GM20000 (cell line): Measurements from ENCODE around the gene FKBP5.

Source experiments
- DNase-seq: peaks from one replicate; pipeline ENCODE4 v3.0.0; 2012; ENCODE audit warnings: low spot score
- TF ChIP-seq, protein P1 (sequence below): IDR thresholded peaks from 2 replicates; pipeline ENCODE4 v1.5.1; 2012; ENCODE audit warnings: mild to moderate bottlenecking, control low read depth; ENCODE audit errors: extremely low read depth, missing control alignments

FKBP5 gene

DNA sequence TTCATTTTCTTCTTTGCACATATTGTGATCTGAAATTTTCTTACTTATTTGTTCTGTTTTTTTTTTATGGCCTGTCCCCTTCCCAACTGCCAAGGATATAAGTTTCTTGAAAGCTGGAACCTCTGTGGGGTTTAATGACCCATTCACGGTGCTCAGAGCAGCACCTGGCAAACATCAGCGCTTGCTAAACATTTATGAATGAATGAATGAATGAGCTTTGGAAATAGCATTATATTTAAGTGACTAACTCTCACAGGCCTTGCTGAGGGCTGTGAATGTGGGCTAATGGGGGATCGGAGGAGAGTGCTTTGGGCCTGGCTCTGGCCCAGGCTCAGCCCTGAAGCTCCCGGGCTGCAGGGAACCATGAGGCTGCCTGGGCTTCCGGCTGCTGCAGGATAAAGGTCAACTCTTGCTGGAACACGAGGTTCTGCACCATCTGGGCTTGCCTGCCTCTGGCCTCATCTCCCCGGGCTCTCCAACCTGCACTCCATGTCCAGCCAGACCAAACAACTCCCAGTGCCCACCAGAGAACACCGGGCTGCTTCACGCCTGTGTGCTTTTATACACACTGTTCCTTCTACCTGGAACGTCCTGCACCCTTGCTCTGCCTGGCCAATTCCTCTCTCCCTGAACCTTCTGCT lies 33.5 kb upstream of the FKBP5 start:
- DNase-seq, result no peak
- TF ChIP-seq, protein P1, sequence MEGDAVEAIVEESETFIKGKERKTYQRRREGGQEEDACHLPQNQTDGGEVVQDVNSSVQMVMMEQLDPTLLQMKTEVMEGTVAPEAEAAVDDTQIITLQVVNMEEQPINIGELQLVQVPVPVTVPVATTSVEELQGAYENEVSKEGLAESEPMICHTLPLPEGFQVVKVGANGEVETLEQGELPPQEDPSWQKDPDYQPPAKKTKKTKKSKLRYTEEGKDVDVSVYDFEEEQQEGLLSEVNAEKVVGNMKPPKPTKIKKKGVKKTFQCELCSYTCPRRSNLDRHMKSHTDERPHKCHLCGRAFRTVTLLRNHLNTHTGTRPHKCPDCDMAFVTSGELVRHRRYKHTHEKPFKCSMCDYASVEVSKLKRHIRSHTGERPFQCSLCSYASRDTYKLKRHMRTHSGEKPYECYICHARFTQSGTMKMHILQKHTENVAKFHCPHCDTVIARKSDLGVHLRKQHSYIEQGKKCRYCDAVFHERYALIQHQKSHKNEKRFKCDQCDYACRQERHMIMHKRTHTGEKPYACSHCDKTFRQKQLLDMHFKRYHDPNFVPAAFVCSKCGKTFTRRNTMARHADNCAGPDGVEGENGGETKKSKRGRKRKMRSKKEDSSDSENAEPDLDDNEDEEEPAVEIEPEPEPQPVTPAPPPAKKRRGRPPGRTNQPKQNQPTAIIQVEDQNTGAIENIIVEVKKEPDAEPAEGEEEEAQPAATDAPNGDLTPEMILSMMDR, result no peak

DNA sequence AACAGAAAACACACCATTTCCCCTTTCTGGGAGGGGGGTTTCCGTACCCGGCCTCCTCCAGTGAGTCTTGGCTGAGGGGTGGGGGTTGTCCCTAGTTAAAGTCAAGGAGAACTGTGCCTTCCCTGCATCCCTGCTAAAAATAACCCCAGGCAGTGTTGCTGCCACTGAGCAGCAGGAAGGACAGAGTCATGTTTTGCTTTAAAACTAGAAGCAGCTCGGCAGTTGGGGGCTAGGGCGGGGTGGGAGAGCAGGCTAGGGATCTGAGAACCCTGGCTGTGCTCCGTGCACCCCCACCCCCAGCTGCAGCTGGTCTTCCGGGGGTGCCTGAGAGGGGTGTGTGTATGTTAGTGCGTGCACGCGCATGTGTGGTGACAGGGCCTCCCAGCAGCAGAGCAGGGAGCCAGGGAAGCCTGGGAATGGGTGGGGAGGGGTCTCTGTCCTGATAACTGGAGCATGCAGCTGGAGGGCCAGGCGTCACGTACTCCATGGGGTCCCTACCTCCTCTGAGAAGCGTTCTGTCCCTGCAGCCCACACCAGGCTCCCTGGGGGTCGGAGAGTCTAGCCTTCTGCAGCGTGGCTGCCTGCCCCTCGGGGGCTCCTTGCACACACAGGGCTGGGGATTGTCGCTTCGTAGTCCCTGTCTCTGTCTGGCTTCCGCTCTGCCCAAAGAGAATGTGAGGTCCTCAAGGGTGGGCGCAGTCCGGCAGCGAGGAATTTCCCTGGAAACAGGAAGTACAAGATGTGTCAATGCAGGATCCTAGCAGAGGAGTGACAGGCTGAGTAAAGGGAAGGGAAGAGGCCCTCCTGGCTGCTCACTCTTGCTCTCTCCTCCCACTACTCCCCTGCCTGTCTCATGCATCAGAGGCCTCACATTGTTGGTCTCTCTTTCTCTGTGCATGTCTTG lies 31.4 kb upstream of the FKBP5 start:
- peak; percentile 78 for DNase-seq
- TF ChIP-seq, protein P1, result no peak

DNA sequence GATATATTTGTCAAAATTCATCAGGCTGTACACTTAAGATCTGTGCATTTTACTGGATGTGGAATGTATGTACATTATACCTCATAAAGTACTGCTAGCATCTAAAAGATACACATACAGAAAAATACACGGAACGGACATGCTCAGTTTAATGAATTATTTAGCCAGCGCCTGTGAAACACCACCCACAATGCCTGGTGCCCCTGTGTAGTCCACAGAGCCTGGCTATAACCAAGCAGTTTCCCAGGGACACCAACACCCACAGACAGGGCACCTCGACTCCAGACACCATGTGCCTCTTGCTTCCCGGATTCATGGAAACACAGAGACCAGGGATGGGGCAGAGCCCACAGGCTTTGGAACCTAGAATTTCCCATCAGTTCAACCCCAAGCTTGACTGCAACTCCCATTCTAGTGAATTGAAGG lies 30.7 kb upstream of the FKBP5 start:
- no peak for DNase-seq

DNA sequence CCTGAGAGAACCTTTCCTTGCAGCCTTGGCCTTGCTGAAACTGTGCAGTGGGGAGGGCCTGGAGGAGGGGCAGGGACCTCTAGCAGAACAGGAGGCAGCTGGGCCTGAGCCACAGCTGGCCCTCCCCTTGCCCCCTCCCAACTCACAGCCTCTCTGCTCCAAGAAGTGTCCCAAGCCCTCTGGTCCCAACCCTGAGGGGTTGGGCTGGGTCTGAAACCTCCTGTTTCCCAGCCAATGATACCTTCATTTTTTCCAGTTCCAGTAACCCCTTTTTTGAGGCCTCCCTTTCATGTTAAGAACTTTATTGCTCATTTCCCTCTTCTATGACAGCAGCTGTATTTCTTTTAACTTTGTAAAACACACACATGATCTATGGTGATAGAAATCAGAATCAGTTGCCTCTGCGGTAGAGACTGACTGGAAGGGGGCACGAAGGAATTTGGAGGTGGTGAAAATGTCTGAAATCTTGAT lies 30.2 kb upstream of the FKBP5 start:
- no peak for DNase-seq

More for the DNA sequence above, 30.7 kb upstream of the FKBP5 start:
- TF ChIP-seq, protein P1, result no peak

DNA sequence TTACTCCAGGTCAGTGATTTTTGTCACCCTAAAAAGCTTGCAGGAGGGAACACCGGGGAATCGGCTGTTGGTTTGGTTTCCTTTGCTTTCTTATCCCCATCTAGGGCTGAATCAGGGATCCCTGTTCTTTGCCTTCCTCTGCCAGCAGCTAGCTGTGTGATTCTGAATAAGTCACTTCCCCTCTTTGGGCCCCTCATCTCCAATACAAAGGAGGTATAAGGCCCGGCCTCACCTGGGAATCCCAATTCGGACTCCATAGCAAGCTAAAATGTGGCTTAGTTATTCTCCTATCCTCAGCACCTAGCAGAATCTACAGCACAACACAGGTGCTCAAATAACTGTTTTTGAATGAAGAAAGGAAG lies 29.6 kb upstream of the FKBP5 start:
- TF ChIP-seq, protein P1, result no peak
- no peak for DNase-seq

More for the DNA sequence above, 30.2 kb upstream of the FKBP5 start:
- TF ChIP-seq, protein P1, result no peak

DNA sequence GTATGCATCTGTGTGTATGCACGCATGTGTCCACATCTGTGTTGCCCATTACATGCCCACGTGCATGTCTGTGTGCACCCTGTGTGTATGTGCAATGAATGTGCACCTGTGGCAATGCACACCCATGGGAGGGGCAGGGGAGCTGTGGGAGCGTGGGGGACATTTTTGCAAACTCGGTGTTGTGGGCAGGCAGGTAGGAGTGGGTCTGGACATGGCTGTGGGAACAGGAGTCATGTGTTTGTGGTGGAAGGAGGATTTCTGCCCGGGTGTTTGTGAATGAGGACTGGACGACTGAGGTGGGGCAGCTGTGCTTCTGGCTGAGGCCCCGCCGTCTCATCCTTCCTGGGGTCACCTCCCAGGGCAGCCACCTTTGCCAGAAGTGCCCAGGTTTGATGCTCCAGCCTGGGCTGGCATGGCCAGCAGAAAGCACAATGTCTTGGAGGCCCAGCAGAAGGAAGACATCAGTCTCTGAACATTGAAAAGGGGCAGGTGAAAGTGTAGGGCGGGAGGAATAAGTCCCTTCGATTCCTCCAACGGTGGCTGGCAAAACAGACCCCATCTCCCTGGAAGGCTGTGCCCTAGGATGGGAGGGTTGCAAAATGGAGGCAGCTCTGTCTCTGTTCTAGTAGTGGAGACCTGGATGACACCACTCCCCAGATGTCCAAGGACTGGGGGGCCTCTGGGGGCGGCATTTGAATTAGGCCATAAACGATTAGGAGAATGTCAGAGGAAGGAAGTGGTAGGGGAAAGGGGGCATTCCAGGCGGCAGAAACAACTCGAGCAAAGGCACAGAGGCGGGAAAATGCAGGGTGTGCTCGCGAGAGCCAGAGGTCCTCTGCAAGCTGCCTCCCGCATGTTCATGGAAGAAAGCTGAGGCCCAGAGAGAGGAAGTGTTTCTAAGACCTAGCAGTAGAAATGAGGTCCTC lies 29.0 kb upstream of the FKBP5 start:
- no peak for DNase-seq
- TF ChIP-seq, protein P1, result no peak

DNA sequence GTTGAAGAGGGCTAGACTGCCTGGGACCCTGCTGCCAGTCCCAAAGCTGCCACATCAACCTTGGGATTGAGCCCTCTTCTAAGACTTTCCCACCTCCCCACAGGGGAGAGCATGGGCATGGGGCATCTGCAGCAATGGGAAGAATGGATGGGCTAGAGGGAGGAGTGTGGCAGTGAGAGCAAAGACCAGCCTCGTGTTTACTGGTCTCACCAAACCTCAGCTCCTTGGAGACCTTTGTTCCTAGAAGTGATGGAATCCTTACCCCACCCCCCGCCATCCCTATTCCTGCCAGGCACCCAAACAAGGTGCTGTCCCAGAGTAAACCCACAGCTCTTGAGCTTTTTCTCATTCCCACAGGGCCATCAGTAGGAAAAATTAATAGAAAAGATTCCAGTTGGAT lies 28.1 kb upstream of the FKBP5 start:
- TF ChIP-seq, protein P1, result no peak
- DNase-seq, result no peak
